NCI-H345 treated with DMSO at 0.1 percent for 48 hours (cell line): ENCODE data around the gene LRRC8B.
"Not testable (repeated sequence)": the region's sequence is repeated elsewhere in the genome, so short reads cannot be mapped to it uniquely, and the experiment has no call there.

Experiments
- DNase-seq: peaks from one replicate; lab custom pipeline; 2025; ENCODE audit not compliant: unreplicated experiment; lab: John Stamatoyannopoulos, UW

The LRRC8B gene

GRCh38 chr1:89578946-89579684 lies 54.5 kb downstream of the LRRC8B start:
- no peak for DNase-seq

DNA sequence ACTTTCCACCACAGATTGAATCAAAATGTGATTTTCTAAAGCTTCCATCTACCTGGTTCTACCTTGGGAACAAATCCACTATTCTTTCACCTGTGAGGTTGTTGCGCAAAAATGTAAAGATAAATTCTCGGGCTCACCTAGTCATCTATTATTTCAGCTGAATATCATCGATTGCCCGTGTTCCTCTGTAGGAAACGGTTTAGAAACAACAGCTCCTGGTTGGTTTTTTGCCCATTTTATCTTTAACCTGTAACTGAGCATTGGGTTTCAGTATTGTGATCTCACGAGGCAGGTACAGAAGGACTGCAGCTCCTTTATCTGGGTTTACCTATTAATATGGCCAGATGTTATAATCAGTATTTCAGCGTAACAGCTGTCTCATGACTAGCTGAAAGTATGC lies 55.4 kb downstream of the LRRC8B start:
- no peak for DNase-seq

DNA sequence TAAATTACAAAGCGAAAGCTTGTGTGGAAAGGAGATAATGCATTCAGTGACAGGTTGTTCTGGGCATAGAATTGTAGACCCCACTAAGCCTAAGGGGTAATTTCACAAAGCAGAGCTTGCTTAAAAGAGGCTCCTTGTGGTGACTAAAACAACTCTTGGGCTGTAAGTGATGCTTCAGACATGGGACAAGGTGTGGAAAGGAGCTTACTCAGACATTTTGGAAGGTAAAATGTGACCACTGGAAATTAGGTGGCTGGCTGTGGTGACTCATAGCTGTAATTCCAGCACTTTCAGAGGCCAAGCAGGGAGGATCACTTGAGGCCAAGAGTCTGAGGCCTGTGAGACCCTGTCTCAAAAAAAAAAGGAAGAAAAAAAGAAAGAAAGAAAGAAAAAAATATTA lies 57.2 kb downstream of the LRRC8B start:
- DNase-seq = no peak

DNA sequence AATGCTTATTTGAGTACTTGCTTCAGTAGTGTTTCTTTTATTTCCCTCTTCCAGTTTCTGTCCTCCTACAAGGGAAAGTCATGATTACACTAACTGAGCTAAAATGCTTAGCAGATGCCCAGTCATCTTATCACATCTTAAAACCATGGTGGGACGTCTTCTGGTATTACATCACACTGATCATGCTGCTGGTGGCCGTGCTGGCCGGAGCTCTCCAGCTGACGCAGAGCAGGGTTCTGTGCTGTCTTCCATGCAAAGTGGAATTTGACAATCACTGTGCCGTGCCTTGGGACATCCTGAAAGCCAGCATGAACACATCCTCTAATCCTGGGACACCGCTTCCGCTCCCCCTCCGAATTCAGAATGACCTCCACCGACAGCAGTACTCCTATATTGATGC lies 57.9 kb downstream of the LRRC8B start:
- no peak for DNase-seq

DNA sequence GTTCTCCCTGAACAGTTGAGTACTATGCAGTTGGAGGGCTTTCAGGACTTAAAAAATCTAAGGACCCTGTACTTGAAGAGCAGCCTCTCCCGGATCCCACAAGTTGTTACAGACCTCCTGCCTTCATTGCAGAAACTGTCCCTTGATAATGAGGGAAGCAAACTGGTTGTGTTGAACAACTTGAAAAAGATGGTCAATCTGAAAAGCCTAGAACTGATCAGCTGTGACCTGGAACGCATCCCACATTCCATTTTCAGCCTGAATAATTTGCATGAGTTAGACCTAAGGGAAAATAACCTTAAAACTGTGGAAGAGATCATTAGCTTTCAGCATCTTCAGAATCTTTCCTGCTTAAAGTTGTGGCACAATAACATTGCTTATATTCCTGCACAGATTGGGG lies 59.6 kb downstream of the LRRC8B start:
- DNase-seq = no peak

DNA sequence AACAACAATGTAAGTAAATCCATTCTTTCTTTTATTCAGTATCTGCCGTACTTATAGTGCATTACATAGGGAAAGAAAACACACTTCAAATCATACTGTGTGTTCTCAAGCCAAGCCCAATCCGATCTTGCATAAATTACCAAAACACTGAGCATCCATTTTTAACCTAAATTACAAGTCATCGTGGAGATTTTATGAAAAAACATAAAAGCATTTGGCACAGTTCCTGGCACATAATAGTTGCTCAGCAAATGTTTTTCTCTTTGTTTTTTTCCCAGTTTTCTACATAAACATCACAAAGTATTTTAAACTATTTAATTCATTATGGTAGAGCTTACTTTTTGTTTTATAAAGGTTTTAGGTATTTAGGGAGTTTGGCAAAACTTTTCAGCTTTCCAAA lies 60.2 kb downstream of the LRRC8B start:
- no peak for DNase-seq

DNA sequence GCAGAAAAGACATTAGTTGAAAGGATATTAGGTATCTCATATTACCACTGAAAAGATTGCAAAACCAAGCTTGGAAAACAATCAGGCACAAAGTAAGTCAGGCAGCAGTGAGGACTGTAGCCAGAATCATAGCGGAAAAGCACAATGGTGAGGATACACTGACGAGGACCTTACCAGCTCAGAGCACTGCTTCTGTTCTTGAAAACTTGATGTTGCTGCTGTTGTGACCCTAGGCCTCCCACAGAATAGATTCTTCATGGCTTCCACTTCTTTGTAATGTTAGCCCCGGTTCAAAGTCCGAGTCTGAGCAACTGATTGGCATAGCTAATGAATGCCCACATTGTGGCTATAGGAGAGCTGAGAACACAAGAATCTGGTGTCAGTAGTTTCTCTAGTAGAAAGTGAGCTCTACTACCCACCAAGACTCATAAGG lies 63.1 kb downstream of the LRRC8B start:
- DNase-seq = no peak

GRCh38 chr1:89588480-89588879 lies 63.9 kb downstream of the LRRC8B start:
- no peak for DNase-seq

DNA sequence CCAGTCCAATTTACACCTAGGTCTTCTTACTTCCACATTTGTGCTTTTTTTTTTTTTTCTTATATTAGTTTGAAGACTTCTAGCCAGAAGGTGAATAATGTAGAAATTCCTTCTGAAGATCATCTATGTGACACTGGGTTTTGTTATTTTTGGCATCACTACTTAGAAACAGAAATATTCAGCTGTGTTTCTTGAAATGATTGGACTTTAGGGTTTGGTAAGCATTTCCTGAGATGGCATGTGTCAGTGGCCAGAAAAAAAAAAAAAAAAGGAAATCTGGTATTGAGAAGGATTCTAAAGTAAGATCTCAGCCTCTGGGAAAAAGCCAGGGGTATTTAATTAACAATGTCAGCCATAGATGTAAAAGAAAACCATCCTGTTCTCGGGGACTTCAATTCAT lies 64.9 kb downstream of the LRRC8B start:
- DNase-seq = no peak

DNA sequence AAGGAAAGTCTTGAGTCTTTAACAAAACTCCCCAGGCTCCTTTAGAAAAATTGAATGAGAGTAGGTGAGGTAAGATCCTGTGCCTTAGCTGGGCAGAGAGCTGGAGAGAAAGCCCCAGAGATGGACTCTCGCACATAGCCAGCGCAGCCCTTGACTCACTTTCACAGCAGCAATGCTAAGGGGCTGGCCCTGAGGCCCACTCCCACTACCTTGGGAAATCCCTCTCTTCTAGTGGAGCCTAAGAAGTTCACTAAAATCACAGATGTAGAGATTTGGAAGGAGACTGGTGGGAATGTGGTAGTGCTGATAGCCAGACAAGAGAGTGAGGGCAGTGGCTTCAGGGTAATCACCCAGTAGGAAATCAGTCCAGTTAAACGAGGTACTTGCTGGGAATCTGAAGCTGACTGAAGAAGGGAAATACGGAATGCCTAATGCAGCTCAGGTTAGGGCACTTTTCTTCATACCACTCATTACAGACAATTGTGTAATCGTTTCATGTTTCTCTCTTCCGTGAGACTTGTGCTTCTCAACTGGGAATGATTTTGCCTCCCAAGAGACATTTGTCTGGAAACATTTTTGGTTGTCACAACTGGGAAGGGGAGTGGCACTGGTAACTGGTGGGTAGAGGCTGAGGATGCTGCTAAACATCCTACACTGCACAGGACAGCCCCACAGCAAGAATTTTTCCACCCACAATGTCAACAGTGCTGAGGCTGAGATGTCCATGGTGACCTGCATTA lies 65.9 kb downstream of the LRRC8B start:
- DNase-seq = no peak

GRCh38 chr1:89592861-89593302 lies 68.3 kb downstream of the LRRC8B start:
- not testable (repeated sequence) for DNase-seq

DNA sequence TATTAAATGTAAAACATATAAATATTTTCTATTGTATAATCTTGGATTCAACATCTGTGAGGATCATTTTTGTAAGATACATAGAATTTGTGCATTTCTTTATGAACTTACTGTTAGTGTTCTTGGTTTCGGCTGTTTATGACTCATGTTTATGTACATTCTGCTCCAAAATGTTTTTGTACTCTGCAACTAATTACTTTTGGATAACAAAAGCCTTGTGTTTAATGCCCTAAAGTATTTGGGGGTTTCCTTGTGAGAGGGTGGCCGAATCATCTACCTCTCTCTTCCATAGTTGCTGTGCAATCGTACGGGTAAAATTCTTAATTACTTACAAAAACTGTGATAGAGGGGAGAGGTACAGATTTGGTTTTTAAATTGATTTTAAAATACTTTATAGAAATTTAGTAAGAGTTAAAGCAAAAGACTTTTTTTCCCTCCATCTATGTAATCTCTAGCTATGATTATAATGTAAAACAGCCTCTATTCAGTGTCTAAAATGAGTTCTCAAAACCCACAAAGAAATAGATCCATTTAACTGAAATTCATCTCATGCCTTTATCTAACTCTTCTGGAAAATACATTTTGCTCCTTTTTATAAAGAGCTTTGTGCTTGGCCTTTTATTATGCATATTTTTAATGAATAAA lies 69.6 kb downstream of the LRRC8B start:
- no peak for DNase-seq

DNA sequence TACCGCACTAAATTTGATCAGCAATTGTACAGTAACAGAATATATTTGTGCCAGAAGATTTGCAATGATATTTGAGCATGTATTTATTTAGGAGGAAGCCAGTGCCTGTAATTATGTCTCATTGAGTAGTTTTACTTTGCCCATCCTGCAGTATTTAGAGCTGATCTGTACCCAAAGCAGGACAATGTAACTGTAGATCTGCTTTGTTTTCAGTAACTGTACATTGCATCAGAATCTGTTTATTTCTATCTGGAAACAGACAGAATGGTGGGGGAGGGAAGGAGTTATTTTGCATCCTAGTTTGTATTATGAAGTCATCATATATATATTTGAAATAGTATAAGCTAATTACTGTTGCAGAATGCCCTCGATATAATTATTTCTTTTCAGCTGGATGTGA lies 72.1 kb downstream of the LRRC8B start:
- no peak for DNase-seq

DNA sequence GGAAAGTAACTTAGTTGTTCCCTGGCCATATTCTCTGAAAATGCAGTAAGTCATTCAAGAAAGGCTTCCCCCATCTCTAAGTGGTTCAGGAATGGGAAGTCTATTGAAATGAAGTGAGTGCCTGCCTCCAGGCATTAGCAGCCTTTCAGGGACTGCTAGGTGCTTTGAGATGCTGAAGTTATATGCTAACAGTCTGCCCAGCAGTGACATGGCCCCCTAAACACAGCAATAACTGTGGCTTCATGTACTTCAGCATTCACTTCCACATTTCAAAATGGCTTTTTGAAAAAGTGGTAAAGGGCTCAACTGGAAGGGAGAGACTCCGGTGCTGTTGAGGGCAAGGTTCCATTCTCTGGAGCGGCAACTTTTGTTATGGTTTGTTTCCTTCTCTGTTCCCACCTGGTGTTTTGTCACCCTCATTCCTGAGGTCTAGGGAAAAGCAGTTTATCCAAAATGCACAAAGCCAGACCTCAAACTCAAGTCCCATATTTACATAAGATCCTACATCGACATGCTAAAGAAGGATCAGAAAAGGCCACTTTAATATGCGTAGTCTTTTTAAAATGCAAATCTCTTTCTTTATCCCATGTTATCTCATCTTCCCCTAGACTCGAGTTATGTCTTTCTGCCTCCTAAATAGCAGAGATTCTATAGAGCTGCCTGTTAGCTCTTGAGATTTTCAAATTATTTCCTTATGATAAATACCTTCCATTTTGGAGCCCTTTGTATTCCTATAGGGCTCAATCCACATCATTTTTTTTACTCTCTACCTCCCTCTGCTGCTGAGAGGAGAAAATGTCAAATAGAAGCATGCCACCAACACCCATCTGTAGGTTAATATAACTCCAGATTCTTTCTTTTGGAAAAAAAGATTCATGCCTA lies 74.1 kb downstream of the LRRC8B start:
- peak; percentile 26 for DNase-seq

DNA sequence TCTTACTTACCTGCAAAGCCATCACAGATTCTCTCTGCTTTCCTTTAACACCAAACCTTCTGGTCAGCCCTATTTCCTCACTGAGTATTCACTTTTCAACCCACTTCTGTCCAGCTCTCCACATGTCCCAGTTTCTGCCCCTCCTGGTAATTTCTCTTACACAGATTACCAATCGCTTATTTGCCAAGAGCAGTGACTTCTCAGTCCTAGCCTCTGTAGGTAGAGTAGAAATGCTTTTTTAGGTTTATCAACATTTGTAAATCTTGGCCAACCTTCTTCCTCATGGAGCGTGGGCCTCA lies 74.7 kb downstream of the LRRC8B start:
- DNase-seq = no peak

DNA sequence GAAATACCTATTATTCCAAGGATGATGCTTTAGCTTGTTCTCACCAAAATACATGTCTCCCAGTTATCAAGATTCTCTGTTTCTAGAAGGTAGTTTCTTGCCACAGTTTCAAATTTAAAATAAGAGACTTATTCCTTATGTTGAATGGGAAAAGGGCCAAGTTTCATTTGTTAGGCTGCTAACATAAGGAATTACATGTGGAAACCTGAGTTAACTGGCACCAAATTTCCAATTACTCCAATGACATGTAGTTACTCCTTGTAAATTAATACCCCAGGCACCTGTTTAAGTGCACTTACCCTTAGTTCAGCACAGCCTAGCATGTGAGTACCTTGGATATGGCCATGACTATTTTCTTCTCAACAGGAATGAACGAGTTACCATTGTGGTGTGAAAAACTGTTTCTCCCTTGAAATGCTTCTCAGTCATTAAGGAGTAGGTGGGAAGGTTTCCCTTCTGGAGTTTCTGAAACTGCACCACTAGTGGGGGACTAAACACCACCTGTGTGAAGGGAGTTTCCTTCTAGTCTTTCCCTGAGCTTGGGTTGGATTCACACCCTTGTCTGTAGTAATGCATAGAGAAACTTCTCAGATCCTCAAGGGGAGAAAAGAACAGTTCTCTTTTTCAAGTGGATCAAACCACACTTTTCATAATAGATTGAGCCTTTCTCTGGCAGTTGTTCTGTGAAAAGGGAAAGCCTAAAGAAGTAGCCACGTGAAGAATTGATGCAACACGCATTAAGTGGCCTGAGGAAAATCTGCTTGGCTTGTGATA lies 76.0 kb downstream of the LRRC8B start:
- no peak for DNase-seq

DNA sequence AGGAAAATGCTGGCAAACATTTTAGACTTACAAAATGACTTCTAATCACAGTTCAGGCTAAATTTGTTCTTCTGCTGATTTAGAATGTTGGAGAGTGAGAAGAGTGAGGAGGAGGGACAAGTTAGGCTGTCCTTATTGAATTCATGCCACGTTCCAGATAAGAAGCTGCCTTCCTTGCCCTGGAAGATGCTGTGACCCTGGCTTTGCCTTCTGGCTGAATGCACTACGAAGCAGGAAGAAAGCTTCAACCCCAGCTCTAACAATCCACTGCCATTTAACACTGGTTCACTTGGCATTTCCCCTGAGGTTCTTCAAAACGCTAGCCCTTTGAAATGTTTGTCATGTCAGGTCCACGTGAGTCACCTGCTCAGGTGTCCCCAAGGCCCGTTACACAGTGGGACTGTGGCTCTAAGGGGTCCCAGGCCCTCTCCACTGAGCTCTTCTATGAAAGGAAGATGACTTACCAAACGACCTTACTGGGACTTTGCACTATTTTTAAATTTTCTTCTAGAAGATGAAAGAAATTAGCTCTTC lies 78.3 kb downstream of the LRRC8B start:
- DNase-seq = no peak

- DNase-seq = no peak
These were observed 79.2 kb downstream of the LRRC8B start for GRCh38 chr1:89603651-89604413.

DNA sequence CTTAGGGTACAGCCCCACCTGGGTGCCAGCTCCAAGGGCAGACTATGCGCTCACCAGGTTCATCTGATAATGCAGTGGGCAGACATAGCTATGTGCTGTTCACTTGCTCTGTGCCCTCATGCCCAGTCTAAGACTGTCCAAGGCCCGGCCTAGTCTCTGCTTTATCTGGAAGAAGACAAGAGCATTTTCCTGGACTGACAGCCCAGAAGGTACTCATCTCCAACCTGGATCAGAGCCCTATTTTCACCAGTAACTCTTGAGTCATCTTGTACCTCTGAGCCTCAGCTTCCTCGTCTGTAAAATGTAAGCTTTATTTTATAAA lies 79.7 kb downstream of the LRRC8B start:
- DNase-seq = no peak

DNA sequence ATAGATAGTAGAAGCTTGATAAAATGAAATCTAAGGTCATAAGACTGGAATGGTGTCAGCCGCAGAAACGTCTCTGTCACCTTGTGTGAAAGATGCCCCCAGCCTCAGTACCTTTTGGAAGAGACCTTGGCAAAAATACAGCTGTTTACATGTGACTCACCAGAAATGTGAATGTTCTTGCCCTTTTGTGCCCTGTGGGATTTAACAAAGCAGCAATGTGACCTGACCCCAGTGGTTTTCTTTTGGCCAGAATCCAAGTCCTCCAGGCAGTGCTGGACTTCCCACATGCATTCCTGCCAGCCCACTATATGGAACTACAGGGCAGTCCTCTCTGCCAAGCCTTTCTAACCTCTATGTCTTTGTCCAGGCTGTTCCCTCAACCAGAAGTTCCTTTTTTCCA lies 81.1 kb downstream of the LRRC8B start:
- DNase-seq = no peak
